Measurements from ENCODE around the gene LIF. TPM values are rescaled to one million over a fixed set of nuclear protein-coding genes. Genes with fewer than 3 reads are reported as not detected.

The LIF gene
- total RNA-seq, 4 donors from 2014 or later: 0.19 to 4.8 (median 1.6) TPM

- Histone ChIP-seq H3K27ac (replicated peaks in 1 of 4) (no peak overlapping the region), H3K4me1 (peaks cover 30 to 57% (median 53%) of the 10 kb centered on the region in 4 donors), H3K36me3 (no peaks in the 10 kb centered on the region), H3K9me3 (no peaks in the 10 kb centered on the region), H3K27me3 (peaks cover 0 to 64% (median 10%) of the 10 kb centered on the region in 4 donors), H3K4me3 (no peak overlapping the region)
- no peak for DNase-seq (ENCODE audit: extremely low spot score)
- WGBS: 89% methylated on average over 2 of the region's 3 CpGs
- intact Hi-C loops (cut with DNase I): no loop called here
- TF ChIP-seq POLR2A (IDR thresholded peaks at IDR 0.05; ENCODE audit: low read depth) (no peak), CTCF (IDR thresholded peaks at IDR 0.05) (no peak), EP300 (IDR thresholded peaks at IDR 0.05) (no peak), POLR2AphosphoS5 (IDR thresholded peaks at IDR 0.05) (no peak)
These were observed 3.5 kb upstream of the LIF start for GRCh38 chr22:30250039-30250565.

GRCh38 chr22:30249049-30250038 is 2.8 kb upstream of the LIF start:
- Histone ChIP-seq H3K36me3 (no peaks in the 10 kb centered on the region), H3K4me1 (peaks cover 30 to 57% (median 53%) of the 10 kb centered on the region in 4 donors), H3K9me3 (no peaks in the 10 kb centered on the region), H3K27ac (replicated peaks in 1 of 4) (peak overlapping the region in 1 of 4 donors; percentile 39), H3K27me3 (peaks cover 0 to 64% (median 10%) of the 10 kb centered on the region in 4 donors), H3K4me3 (peak overlapping the region in 2 of 4 donors; percentile 12 to 40)
- intact Hi-C loops (cut with DNase I): no loop called here
- TF ChIP-seq POLR2A (IDR thresholded peaks at IDR 0.05; ENCODE audit: low read depth) (no peak), POLR2AphosphoS5 (IDR thresholded peaks at IDR 0.05) (no peak), CTCF (IDR thresholded peaks at IDR 0.05) (no peak), EP300 (IDR thresholded peaks at IDR 0.05) (no peak)
- 62% methylated on average over 24 of the region's 27 CpGs for WGBS
- no peak for DNase-seq (ENCODE audit: extremely low spot score)

- Histone ChIP-seq H3K27me3 (peaks cover 0 to 68% (median 10%) of the 10 kb centered on the region in 4 donors), H3K27ac (replicated peaks in 1 of 4) (no peak overlapping the region), H3K4me3 (peak overlapping the region in 1 of 4 donors; percentile 40), H3K36me3 (no peaks in the 10 kb centered on the region), H3K9me3 (no peaks in the 10 kb centered on the region), H3K4me1 (peaks cover 26 to 55% (median 48%) of the 10 kb centered on the region in 4 donors)
- 86% methylated on average over 6 of the region's 6 CpGs for WGBS
- intact Hi-C loops (cut with DNase I): no loop called here
- DNase-seq (ENCODE audit: extremely low spot score): no peak
- TF ChIP-seq POLR2A (IDR thresholded peaks at IDR 0.05; ENCODE audit: low read depth) (no peak), POLR2AphosphoS5 (IDR thresholded peaks at IDR 0.05) (no peak), CTCF (IDR thresholded peaks at IDR 0.05) (no peak), EP300 (IDR thresholded peaks at IDR 0.05) (no peak)
These were observed 1.9 kb upstream of the LIF start for GRCh38 chr22:30248484-30248883.

GRCh38 chr22:30247974-30248373 is 1.4 kb upstream of the LIF start:
- TF ChIP-seq POLR2AphosphoS5 (IDR thresholded peaks at IDR 0.05): no peak
- TF ChIP-seq EP300 (IDR thresholded peaks at IDR 0.05): no peak
- TF ChIP-seq POLR2A (IDR thresholded peaks at IDR 0.05; ENCODE audit: low read depth): no peak
- no peak for TF ChIP-seq CTCF (IDR thresholded peaks at IDR 0.05)
- Histone ChIP-seq H3K36me3 (no peaks in the 10 kb centered on the region), H3K27ac (replicated peaks in 1 of 4) (no peak overlapping the region), H3K9me3 (no peaks in the 10 kb centered on the region), H3K27me3 (peaks cover 0 to 73% (median 10%) of the 10 kb centered on the region in 4 donors), H3K4me1 (peaks cover 23 to 50% (median 43%) of the 10 kb centered on the region in 4 donors), H3K4me3 (no peak overlapping the region)
- intact Hi-C loops (cut with DNase I): no loop called here
- 91% methylated on average over 12 of the region's 12 CpGs for WGBS
- DNase-seq (ENCODE audit: extremely low spot score): no peak

Data from esophagus muscularis mucosa (tissue), 4 donors.